Gastroesophageal sphincter (tissue), 4 donors: Measurements from ENCODE around the gene KCNIP4. TPM values are rescaled to one million over a fixed set of nuclear protein-coding genes. Genes with fewer than 3 reads are reported as not detected.

Experiments
- ATAC-seq: fragments of 150-250 bp; one replicate; pipeline ENCODE4 v1.9.1; 2016; ENCODE audit warnings: mild to moderate bottlenecking, moderate library complexity
- H3K27ac ChIP-seq, 4 donors: fragments of 200-600 bp; sonication (generic) in 3 of 4; 1 replicate in 3 of 4; 2 replicates in 1 of 4; pipeline ENCODE4 v1.5.1; 2016 to 2019
- H3K27me3 ChIP-seq: fragments of 200-600 bp; sonication (generic); one replicate; pipeline ENCODE4 v1.5.1; 2019
- H3K36me3 ChIP-seq, 2 donors: fragments of 200-600 bp; sonication (generic); one replicate each; pipeline ENCODE4 v1.5.1; 2019; ENCODE audit warnings: control low read depth in 1 of 2
- H3K4me1 ChIP-seq, 3 donors: fragments of 200-600 bp; sonication (generic); 1 replicate in 2 of 3; 2 replicates in 1 of 3; pipeline ENCODE4 v1.5.1; 2016 to 2019; ENCODE audit warnings: control low read depth in 2 of 3
- H3K4me3 ChIP-seq, 2 donors: fragments of 200-600 bp; sonication (generic); one replicate each; pipeline ENCODE4 v1.5.1; 2019; ENCODE audit warnings: mild to moderate bottlenecking in 1 of 2, moderate library complexity in 1 of 2
- H3K9me3 ChIP-seq, 3 donors: fragments of 200-600 bp; sonication (generic); one replicate each; pipeline ENCODE4 v1.5.1; 2017 to 2019; ENCODE audit warnings: control low read depth in 2 of 3
- CTCF ChIP-seq, 4 experiments: fragments of 200-600 bp in 2 of 4; fragments of 450-650 bp in 2 of 4; sonication (generic) in 1 of 4; IDR thresholded peaks; one replicate each; pipeline ENCODE4 v1.5.1; 2017 to 2019; ENCODE audit warnings: antibody characterized with exemption in 4 of 4, mild to moderate bottlenecking in 2 of 4, moderate library complexity in 2 of 4
- EP300 ChIP-seq: sonication (generic); formaldehyde crosslinking; IDR thresholded peaks from one replicate; pipeline ENCODE4 v1.6.1; 2017; ENCODE audit warnings: antibody characterized with exemption, mild to moderate bottlenecking
- POLR2A ChIP-seq, 2 donors: fragments of 450-650 bp; IDR thresholded peaks; one replicate each; pipeline ENCODE4 v1.6.1; 2017; ENCODE audit warnings: antibody characterized with exemption in 2 of 2, mild to moderate bottlenecking in 2 of 2, moderate library complexity in 1 of 2
- POLR2AphosphoS5 ChIP-seq: sonication (generic); formaldehyde crosslinking; IDR thresholded peaks from one replicate; pipeline ENCODE4 v1.6.1; 2017; ENCODE audit warnings: antibody characterized with exemption
- WGBS, 2 donors: methylation state at CpG; one replicate each; pipeline ENCODE4 v1.1.5; 2018; ENCODE audit warnings: low coverage in 1 of 2; 5-methylcytosine and 5-hydroxymethylcytosine counted together
- total RNA-seq, 4 donors: library from RNA; depleted of rRNA; stranded (reverse); fragments of >200 nt; gene quantifications; one replicate each; pipeline ENCODE4 v1.1.0, GENCODE V29; 2016

KCNIP4 gene
- total RNA-seq, 4 donors from 2014 or later = 0.23 to 0.59 (median 0.54) TPM; not detected in 1

GRCh38 chr4:20698382-20698781 is 1250.2 kb downstream of the KCNIP4 start:
- no peak for ATAC-seq
- 86 to 92% methylated on average over 4 of the region's 4 CpGs for WGBS, 2 donors
- TF ChIP-seq EP300 (no peak), POLR2AphosphoS5 (no peak), POLR2A (IDR thresholded peaks at IDR 0.05) (no peak), CTCF (IDR thresholded peaks at IDR 0.05) (no peak)
- Histone ChIP-seq H3K36me3 (no peaks in the 10 kb centered on the region), H3K9me3 (no peaks in the 10 kb centered on the region), H3K27me3 (no peaks in the 10 kb centered on the region), H3K4me3 (no peak overlapping the region), H3K4me1 (peaks cover 12 to 25% (median 13%) of the 10 kb centered on the region in 3 donors), H3K27ac (no peak overlapping the region)

- Histone ChIP-seq H3K36me3 (no peaks in the 10 kb centered on the region), H3K4me1 (peaks cover 12 to 25% (median 13%) of the 10 kb centered on the region in 3 donors), H3K4me3 (no peak overlapping the region), H3K27me3 (no peaks in the 10 kb centered on the region), H3K27ac (no peak overlapping the region), H3K9me3 (no peaks in the 10 kb centered on the region)
- TF ChIP-seq CTCF (IDR thresholded peaks at IDR 0.05) = no peak
- TF ChIP-seq EP300 = no peak
- TF ChIP-seq POLR2A (IDR thresholded peaks at IDR 0.05) = no peak
- TF ChIP-seq POLR2AphosphoS5 = no peak
- WGBS, 2 donors = 93 to 100% methylated on average over 1 of the region's 1 CpG
- ATAC-seq = no peak
Observed at GRCh38 chr4:20696815-20697214, 1251.8 kb downstream of the KCNIP4 start.

- WGBS, 2 donors = 41 to 64% methylated on average over 2 to 3 of the region's 3 CpGs
- H3K9me3 ChIP-seq = no peaks in the 10 kb centered on the region
- no peaks in the 10 kb centered on the region for H3K4me1 ChIP-seq
- H3K4me3 ChIP-seq = no peak overlapping the region
- TF ChIP-seq EP300 (no peak), POLR2A (IDR thresholded peaks at IDR 0.05) (no peak), POLR2AphosphoS5 (no peak), CTCF (IDR thresholded peaks at IDR 0.05) (no peak)
- ATAC-seq = no peak
- no peaks in the 10 kb centered on the region for H3K27me3 ChIP-seq
- no peak overlapping the region for H3K27ac ChIP-seq
- no peaks in the 10 kb centered on the region for H3K36me3 ChIP-seq
Observed at GRCh38 chr4:20687864-20688263, 1260.7 kb downstream of the KCNIP4 start.

- Histone ChIP-seq H3K9me3 (no peaks in the 10 kb centered on the region), H3K4me1 (peaks cover 0 to 4% (median 0%) of the 10 kb centered on the region in 3 donors), H3K36me3 (no peaks in the 10 kb centered on the region), H3K27me3 (no peaks in the 10 kb centered on the region), H3K27ac (no peak overlapping the region), H3K4me3 (no peak overlapping the region)
- no peak for TF ChIP-seq EP300
- TF ChIP-seq POLR2A (IDR thresholded peaks at IDR 0.05) = no peak
- peak; percentile 48 to 67 (median 55) for TF ChIP-seq CTCF (IDR thresholded peaks at IDR 0.05)
- no peak for TF ChIP-seq POLR2AphosphoS5
- WGBS, 2 donors = 21 to 28% methylated on average over 6 of the region's 6 CpGs
- ATAC-seq = no peak
Observed at GRCh38 chr4:20684852-20685763, 1263.5 kb downstream of the KCNIP4 start.

- no peak for TF ChIP-seq POLR2AphosphoS5
- Histone ChIP-seq H3K27me3 (no peaks in the 10 kb centered on the region), H3K4me3 (no peak overlapping the region), H3K36me3 (no peaks in the 10 kb centered on the region), H3K4me1 (peaks cover 0 to 4% (median 0%) of the 10 kb centered on the region in 3 donors), H3K9me3 (no peaks in the 10 kb centered on the region), H3K27ac (no peak overlapping the region)
- 84 to 92% methylated on average over 3 of the region's 3 CpGs for WGBS, 2 donors
- ATAC-seq = no peak
Observed at GRCh38 chr4:20683766-20684165, 1264.8 kb downstream of the KCNIP4 start.
